GM21360 (cell line): ENCODE measurements around the gene TERT.

Experiments used
- ATAC-seq: cut with Tn5 transposase; IDR thresholded peaks from one replicate; pipeline ENCODE4 v1.9.1; 2021; ENCODE audit warnings: mild to moderate bottlenecking, moderate library complexity; ENCODE audit not compliant: unreplicated experiment

The TERT gene

DNA sequence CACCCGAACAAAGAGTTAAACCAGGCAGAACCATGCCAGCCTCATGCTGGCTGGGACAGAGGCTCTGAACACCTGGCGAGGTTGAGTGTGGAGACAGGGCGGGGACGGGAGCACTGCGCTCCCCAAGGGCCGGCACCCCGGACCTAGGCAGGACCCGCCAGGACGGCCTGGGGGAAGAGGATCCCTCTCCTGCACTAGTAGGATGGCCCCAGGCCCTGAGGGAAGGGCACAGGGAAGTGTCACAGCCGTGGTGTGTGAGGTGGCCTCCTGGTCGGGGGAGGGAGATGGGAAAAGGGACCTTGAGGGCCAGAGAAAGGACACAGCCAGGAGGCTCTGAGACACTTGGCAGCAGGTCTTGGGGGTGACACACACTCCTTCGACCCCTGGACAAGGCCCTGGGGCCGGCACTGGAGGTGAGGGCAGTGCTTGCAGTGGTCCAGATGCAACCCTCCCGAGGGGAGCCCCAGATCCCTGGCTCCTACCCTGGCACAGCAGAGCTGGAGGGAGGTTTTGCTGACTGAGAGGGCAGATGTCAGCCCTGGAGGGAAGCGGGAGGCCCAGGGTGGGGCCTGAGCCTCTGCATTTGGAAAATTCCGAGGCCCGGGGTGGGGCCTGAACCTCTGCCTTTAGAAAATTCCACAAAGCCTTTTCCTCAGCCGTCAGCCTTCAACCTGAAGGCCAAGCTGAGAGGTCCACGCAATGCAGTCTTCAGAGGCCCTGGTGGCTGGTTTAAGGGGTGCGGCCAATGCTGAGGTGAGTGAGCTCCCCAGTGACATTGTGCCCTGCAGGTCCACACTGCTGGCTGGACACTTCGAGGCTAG lies 24.8 kb upstream of the TERT start:
- no peak for ATAC-seq

DNA sequence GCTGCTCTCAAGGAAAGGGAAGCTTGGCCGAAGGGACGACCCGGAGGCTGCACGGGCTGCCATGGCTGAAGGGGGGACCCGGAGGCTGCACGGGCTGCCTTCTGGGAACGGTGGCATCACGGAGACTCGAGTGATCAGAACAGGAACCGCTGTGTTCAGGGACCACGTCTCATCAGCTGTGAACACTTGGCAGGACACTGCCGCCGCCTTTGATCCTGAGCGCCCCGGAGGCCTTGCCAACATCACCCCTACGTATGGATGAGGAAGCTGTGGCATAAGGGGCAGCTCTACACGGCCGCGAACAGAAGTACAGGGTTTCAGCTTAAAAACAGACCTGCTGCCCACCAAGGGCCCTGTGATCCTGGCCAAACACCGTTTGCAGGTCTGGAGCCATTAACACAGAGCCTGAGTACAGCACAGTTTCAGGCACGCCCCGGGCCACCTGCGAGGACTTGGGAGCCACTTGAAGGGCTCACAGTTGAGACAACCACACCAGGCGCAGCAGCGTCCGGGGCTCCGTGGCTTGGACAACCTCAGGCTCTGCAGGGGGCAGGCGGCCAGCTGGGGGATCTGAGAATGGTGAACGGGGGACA lies 23.9 kb upstream of the TERT start:
- ATAC-seq: no peak

DNA sequence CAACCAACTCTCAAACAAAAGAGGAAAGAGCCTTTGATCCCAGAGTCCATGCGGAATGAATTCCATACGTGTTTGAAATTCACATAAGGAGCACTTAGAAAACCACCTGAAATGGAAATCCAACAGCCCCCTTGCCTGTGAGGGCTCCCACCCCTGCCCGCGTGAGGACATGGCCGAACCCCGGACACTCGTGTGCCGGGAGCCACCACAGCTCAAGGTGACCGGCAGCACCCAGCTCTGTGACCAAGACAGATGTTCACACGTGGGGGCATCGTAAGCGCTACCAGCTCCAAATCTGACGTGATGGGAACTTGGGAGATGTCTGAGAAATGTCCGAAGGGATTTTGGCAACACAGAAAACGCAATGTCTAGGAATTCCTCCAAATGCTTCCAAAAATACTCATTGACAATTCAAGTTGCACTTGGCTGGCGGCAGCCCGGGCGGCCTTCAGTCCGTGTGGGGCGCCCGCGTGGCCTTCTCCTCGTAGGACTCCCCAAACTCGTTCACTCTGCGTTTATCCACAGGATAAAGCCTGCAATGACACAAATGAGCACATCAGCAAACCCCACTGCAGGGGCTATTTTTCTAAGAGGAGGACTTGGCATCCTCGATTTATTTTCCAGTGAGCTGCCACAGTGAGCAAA lies 23.2 kb upstream of the TERT start:
- ATAC-seq: no peak

DNA sequence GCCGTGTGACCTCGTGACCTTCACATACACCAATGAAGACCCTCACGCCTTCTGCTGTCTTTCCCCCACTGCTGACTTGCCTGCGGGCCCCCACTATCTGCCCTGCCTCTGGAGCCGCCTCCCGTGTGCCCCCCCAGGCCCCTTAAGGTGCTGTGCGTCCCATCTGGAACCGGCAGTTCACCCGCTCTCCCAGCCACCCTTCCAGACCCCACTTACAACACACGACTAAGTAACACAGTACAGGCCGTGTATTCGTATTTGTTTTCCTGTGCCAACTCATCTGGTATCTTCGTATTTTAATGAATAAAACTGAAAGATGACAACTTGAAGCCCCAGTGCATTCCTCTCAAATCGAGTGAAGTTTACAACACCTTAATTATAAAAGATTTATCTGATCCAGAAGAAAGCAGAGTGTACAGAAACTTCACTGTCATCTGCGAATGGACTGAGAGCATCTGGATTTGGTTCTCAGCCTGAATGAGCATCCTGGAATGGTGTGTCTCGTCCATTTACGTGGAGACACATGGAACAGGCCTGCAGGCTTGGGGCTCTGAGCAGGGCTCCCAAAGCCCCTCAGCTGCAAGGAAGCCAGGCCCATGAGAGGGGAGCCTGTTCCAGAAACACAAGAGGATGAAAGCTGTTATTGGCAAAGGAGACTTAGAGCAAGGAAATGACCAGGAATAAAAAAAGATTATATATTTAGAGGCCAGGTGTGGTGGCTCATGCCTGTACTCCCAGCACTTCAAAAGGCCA lies 21.9 kb upstream of the TERT start:
- ATAC-seq: no peak

DNA sequence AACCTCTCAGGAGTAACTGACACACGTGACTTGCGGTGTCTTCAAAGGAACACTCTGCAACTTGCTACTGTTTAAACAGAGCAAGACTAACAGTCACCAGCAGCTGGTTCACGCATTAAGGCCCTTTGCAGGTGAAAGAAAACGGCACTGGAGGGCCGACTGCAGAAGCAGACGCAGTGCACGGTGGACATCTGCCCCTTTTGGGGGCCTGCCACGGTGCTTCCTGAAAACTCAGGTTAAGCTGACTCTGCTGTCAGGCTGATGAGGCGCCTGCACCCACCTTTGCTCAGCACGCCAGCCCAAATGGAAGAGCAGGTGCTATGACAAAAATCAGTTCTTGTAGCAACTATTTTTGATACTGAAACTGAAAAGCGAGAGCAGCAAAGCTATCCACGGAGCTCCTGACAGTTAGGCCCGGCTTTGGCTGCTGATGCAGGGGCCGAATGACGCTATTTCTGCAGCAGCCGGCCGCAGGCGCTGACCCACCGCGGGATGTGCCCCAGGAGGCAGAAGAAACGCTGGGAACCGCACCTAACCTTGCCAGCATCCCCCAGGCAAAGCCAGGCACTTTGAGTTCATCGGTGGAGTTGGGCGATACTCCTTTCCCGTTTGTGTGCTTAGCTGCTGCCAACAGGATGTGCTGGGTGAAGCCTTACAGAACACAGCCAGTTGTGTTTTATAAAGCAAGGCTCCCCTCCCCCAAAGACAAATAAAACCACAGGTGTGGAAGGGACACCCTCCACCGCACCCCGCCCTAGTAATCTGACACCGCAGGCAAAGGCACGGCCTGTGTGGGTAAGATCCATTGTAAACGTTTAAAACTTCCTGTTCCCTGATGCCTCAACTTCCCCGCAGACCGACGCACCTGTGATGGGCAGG lies 21.1 kb upstream of the TERT start:
- peak; percentile 44 for ATAC-seq

DNA sequence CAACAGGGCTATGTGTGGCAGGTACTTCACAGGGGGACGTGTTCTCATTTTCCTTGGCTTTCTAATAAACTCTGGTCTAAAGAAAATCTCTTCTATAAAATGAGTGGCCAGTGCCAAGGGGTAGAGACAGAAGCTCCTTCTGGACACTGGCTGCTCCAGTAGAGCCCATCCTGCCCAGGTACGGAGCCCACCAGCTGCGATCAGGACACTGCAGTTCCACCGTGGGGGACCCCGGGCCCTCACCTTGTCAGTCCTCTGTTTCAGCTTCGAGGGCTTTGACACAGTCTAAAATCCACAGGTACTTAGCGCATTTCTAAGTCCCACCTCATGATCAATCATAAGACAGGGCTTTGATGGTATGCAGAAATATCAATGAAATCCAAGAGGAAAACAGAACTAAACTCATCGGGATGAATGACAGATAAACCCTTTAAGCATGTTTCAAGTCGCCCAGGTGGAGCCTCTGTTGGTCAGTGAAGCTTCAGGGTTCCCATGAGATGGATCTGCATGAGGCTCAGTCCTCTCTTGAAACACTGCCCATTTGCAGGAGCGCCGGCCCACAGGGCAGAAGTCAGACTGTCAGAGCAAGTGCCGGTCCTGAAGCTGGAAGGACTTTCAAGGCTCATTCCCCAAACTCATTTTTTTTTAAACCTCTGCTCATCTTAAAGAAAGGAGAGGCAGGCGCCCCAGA lies 20.3 kb upstream of the TERT start:
- no peak for ATAC-seq

DNA sequence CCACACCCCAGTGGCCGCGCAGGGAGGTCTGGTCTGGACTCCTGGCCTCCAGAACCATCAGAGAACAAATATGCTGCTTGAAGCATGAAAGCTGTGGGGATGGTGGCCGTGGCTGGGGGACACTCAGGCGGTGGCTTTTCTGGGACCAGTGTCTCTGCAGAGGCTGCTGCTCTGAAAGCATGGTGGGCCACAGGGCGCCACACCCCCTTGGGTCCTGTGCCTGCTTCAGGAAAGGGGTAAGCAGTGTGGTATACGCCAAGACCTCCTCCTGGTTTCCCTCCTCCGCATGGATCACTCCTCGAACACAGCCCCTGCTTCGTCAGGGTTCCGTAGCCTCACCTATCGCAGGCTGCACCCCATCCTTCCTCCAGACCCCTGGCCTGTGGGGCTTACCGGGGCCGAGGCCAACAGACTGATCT lies 19.7 kb upstream of the TERT start:
- no peak for ATAC-seq

DNA sequence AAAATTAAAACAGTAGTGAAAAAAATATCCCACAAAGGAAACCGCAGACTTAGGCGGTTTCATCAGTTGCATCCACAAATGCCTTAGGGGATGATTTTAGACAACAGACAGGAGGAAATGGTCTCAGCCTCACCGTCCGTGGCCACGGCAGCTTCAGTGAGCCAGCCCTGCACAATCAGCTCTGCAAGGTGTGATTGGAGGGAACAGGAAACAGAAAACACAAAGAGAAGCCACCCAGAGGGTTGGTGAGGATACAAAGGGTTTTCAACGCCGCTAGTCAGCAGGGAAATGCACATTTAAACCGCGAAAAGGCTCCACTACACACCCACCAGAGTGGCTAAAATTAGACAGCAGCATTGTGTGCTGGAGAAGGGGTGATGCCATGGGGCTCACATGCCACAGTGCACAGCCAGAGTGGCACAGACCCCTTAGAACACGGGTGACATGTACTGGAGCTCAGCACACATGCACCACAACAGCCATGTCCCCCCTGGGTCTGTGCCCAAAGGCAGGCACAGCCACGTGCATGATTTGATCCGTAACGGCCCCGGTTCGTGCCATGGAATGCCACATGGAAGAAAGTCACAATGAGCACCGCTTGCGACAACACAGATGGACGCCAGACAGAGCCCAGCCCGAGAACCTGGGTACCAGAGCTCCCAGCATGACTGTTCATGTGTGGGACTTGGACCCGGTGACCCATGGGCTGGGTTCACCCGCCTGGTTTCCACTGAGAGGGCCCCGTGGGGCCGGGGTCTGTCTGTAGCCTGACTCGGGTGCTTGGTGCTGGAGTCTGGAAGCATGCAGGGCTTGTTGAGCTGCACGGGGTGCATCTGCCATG lies 18.3 kb upstream of the TERT start:
- peak; percentile 62 for ATAC-seq

DNA sequence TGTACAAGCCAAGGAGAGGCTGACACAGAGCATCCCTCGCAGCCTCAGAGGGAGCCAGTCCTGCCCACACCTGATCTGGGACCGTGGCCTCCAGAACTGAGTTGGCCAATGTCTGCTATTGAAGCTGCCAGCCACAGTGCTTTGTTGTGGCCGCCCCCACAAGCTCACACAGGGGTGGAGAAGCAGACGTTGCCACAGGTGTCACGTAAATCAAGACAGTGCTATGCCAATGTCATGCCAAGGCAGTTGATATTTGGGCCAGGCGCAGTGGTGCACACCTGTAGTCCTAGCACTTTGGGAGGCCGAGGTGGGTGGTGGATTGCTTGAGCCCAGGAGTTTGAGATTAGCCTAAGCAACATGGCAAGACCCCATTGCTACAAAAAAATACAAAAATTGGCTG lies 17.3 kb upstream of the TERT start:
- ATAC-seq: no peak

DNA sequence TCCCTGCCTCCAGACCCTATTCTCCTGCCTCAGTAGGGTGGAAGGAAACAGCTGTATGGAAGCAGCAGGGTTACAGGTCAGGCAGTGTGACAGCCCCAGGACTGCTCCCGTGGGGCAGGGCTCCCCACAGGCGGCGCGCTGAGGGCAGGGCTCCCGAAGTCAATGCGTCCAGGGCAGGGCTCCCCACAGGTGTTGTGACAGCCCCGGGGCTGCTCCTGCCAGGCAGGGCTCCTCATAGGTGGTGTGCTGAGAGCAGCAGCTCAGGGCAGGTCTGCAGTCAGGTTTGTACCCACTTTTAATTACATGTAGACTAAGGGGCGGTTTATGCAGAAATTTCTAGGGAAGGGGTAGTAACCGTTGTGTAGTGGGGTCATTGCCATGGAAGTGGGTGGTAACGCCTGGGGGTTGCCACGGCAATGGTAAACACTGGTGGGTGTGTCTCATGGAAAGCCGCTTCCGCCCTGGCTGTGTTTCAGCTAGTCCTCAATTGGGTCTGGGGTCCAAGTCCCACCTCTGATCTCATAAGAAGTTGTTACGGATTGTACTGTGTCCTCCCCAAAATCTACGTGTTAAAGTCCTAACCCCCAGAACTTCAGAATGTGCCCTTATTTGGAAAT lies 16.7 kb upstream of the TERT start:
- no peak for ATAC-seq

DNA sequence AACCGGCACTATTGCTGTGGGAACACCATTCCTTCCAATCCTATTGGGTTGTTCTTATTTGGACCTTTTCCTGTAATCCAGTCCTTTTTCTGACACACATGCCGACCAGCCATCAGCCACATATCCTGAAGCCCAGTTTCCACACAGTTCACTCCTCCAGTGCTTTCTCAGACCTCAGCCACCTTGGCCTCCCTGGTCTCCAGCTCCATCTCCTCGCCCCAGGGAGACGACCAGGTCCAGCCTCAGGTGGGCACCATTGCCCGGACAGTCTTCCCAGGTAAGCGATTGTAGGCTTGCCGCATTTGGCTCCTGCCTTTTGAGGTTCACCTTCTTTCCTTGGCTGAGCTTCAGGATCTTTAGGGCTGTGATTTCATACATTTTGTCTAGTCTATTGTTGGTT lies 15.2 kb upstream of the TERT start:
- no peak for ATAC-seq

DNA sequence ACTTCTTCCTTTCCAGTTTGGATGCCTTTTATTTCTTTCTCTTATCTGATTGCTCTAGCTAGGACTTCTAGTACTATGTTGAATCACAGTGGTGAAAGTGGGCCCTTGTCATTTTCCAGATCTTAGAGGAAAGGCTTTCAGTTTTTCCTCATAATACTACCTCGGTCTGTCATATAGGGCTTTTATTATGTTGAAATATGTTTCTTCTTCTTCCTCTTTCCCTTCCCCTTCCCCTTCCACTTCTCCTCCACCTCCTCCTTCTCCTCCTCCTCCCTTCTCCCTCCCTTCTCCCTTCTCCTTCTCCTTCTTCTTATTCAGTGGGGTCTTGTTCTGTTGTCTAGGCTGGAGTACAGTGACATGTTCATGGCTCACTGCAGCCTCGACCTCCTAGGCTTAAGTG lies 9.2 kb upstream of the TERT start:
- ATAC-seq: no peak

DNA sequence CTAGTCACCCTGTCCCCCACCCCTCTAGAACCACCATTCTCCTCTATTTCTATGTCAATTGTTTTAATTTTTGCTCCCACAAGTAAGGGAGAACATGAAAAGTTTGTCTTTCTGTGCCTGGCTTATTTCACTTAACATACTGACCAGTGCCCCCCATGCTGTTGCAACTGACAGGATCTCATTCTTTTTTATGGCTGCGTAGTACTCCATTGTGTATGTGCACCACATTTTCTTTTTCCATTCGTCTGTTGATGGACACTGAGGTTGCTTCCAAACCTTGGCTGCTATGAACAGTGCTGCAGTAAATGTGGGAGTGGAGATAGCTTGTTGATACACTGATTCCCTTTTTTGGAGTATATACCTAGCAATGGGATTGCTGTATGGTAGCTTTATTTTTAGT lies 7.4 kb upstream of the TERT start:
- ATAC-seq: no peak

DNA sequence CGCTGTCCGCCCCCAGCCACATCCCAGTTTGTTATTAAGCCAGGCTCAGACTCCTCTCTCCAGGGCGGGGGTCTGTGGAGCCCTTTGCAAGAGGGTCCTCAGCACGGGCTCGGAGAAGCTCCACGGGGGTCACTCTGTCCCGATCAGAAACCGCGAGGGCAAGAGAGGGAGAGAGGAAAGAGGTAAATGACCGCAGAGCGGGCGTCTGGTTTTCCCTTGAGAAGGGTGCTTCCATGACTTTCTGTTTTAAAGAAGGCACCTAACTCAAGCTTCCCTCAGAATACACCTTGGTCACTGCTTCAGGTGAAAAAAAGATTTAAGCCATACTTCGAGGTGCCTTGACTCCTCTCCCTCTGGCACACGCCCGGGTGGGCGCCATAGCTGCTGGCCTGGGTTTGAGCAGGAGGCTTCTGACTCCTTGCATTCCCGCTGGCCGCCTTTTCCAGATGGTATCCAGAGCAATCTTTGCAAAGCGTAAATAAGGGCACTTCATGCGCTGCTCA lies 5.8 kb upstream of the TERT start:
- ATAC-seq: no peak

DNA sequence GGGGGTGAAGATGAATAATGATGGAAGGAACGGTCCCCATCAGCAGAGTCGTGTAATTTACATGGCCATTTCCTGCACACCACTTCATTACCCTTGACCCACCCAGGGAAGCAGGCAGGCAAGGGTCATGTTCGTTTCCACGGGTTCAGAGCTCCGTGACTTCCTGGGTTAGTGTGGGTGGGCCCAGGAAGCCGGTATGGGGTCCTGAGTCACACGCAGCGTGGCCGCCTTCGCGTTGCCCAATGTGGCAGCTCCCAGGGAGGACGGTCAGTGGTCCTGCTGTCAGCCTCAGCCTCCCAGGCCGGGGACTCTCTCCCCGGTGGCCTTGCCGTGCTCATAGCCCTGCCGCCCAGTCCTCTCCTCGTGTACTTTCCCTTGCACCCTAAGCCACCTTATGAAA lies 5.1 kb upstream of the TERT start:
- no peak for ATAC-seq

DNA sequence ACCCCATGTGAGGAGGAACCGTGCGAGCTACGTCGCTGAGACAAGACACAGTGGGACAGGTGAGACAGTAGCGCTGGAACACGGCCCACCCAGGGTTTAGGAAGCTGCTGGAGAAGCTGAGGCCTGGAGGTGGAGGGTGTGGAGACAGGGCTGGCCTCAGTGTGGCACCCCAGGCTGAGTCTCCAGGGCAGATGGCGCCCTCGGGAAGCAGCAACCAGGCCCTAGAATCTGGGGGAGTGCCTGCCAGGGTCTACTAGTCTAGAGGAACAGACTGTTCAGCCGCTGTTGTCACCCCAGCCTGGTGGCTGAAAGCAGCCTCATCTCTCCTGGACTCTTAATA lies 4.6 kb upstream of the TERT start:
- ATAC-seq: no peak

DNA sequence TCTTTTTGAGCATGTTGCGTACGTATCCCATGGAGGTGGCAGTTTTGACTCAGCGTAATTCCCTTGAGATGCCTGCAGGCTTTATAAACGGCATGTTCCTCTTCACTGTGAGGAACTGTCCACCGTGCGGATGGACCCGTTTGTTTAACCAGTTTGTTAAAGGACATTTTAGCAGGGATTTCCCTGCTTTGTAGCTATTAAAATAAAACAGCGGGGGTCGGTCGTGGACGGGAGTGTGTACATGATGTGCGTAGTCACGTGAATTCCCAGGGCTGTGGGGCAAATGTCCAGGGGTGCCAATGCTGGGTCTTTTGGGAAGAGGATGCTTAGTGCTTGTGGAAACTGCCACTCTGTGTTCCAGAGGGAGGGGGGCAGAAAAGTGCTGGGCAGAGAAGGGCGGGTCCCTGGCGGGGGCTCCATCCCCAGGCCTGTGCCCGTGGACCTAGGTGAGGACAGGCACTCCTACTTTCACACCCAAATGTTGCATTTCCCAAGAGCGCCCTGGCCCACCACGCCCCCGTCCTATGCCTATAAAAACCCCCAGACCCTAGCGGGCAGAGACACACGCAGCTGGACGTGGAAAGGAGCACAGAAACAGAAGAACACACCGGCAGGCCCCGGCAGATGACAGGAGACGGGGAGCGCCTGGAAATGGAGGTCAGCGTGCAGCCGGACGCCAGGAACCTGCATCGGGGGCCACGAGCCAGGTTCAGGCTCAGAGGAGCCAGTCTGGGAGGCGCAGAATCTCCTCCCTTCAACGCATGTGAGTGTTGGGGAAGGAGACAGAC lies 4.0 kb upstream of the TERT start:
- no peak for ATAC-seq

DNA sequence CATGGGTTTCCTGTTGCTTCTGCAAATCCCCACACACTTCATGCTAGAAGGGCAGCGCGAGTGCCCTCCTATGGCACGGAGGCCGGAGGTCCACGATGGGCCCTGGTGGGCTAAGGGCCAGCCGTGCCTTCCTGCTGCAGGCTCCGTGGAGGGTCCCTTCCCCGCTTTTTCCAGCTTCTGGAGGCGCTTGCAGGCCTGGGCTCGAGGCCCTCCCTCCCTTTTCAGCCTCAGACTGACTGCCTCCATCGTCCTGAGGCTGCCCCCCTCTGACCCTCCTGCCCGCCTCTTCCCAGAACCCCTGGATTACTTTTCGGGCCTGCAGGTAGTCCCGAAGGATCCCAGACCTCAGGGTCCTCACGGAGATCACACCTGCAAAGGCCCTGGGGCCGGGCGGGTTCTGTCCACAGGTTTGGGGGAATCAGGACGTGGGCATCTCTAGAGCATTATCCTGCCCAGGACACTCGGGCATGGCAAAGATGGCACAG lies 3.2 kb upstream of the TERT start:
- no peak for ATAC-seq
